HG02623 (cell line): ENCODE results near the gene SLC22A1.
"Not testable (repeated sequence)": the region's sequence is repeated elsewhere in the genome, so short reads cannot be mapped to it uniquely, and the experiment has no call there.

Experiments used
- ATAC-seq: cut with Tn5 transposase; IDR thresholded peaks from one replicate; pipeline ENCODE4 v1.9.1; 2021; ENCODE audit warnings: moderate library complexity; ENCODE audit not compliant: unreplicated experiment

Gene SLC22A1

DNA sequence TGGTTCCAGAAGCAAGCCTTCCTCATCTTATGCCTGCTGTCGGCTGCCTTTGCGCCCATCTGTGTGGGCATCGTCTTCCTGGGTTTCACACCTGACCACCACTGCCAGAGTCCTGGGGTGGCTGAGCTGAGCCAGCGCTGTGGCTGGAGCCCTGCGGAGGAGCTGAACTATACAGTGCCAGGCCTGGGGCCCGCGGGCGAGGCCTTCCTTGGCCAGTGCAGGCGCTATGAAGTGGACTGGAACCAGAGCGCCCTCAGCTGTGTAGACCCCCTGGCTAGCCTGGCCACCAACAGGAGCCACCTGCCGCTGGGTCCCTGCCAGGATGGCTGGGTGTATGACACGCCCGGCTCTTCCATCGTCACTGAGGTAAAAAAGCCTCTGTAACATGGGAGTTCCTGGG is 366 bp downstream of the SLC22A1 start:
- no peak for ATAC-seq

DNA sequence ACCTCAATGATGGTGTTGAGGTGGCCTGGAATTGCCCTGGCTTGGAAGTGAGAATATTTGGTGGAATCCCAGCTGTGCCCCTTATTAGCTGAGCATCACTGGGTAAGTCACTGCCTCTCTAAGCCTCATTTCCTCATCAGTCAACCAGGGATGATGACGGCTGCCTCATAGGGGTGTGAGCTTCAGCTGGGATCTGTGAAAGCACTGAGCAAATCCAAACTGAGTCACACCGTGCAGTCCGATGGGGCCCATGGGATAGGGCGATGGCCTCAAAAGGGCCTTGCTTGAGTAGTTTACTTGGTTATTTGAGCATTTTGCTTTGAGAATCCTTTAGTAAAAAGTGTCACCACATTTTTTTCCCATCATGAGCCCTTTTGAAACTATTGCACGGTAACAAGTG is 1.1 kb downstream of the SLC22A1 start:
- no peak for ATAC-seq

GRCh38 chr6:160124007-160124406 is 2.4 kb downstream of the SLC22A1 start:
- no peak for ATAC-seq

DNA sequence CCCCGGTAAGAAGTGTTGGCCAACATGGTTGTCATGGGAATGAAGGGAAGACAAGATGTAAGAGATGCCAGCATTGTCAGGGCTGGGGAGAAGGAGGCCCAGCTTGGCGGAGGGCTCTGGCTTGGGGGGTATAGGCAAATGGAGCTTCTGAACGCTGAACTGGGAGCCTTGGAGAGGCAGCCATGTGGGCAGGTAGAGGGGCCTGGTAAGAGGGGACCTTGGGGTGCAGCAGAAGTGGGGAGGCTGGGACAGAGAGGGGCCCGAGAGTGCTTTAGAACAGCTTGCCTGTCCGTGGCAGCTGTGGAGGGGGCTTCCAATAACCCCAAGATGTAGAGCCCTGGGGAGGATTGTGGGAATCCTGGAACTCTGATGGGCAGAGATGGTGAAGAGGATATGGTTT is 3.0 kb downstream of the SLC22A1 start:
- no peak for ATAC-seq

DNA sequence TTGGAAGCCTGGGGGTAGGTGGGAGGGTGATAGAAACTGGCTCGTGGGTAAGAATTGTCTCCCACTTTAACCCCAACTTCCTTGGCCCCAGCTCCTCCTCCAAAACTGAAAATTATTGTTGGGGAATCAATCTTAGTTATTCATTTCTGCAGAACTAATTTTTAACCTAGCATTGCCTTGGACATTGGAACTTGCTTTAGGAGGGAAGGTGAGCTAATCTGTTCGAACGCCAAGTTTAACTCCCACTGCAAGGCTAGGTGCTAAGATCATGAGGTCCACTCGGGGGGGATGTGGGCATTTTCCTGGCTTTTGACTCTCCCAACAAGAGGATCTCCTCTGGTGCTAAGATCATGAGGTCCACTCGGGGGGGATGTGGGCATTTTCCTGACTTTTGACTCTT is 3.5 kb downstream of the SLC22A1 start:
- ATAC-seq: not testable (repeated sequence)

DNA sequence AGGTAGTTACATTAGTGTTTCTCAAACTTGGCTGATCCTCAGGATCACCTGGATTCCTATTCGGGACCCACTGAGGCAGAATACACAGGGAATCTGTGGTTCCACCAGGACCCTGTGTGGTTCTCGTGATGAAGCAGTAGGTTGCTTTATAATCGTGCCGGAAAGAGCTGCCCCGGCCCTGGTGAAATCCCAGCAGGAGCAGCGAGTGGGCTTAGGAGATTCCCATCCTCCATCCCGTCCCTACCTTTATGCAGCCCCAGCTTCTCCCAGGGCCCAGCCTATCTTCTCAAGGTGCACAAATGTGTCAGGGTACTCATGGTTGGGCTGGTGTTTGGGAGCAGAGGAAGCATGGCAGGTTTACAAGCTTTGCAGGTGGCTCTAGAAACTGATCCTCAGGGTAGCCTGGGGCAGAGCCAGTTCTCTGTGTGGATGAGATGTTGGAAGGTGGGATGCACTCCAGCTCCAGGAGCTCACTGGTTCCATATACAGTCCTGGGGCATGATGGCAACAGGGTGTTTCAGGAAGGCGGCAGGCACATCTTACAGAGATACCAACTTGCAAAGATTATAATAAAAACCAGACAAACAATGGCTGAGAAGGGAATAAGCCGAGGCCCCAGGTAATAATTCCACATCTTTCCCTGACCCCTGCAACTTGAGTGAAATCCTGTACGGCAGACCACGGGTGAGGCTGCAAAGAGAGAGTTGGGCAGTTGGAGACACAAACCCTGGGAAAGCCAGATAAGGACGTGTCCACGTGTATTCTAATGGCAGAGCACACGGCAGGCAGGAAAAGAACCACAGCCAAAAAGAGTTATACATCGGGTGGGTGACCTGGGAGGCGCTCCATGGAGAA is 5.9 kb downstream of the SLC22A1 start:
- no peak for ATAC-seq

DNA sequence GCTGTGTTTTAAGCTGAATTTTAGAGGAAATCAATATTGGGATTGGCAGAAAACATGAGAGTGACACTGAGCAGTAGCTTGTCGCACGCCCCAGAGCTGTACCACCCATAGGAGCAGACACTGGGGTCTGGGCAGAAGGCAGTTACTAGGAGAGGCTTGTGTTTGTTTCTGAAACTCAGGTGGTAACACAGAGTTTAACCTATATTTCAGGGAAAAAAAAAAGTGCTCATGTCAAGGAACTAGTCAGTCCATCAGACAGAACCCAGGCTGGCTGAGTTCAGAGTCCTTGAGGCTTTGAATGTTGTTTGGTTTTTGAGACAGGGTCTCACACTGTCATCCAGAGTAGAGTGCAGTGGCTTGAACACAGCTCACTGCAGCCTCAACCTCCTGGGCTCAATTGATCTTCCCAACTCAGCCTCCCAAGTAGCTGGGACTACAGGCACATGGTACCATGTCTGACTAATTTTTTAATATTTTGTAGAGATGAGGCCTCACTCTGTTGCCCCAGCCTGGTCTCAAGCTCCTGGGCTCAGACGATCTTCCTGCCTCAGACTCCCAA is 6.6 kb downstream of the SLC22A1 start:
- ATAC-seq: no peak

DNA sequence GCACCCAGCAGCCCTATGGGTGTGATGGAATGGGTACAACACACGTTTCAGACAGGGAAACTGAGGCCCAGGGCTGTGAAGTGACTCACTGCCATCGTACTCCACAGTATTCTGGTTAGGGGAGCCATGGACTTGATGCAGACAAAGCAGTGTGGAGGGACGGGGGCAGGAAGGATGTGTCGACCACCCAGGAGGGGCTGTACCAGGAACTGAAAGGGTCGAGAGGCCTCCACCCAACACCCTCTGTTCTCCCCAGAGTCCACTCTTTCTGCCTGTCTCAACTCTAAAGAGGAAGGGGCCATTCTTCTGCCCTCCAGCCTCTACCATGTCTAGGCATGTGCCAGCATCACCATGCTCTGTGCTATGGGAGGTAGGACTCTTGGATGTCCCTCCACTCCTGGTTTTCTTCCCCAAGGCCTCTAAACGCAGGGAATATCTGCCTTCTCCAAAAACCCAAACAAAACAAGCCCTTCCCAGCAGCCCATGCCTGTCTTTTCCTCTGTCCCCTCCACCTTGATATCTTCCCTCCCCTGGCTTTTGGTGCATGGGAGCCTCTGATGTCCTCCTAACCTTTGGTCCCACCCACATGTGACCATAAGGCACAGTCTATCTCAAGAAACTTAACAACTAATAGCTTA is 7.4 kb downstream of the SLC22A1 start:
- ATAC-seq: no peak

GRCh38 chr6:160129881-160130615 is 8.4 kb downstream of the SLC22A1 start:
- no peak for ATAC-seq

- ATAC-seq: no peak
These were observed 9.3 kb downstream of the SLC22A1 start for GRCh38 chr6:160130729-160131484.

- ATAC-seq: no peak
These were observed 10.2 kb downstream of the SLC22A1 start for GRCh38 chr6:160131636-160132296.

DNA sequence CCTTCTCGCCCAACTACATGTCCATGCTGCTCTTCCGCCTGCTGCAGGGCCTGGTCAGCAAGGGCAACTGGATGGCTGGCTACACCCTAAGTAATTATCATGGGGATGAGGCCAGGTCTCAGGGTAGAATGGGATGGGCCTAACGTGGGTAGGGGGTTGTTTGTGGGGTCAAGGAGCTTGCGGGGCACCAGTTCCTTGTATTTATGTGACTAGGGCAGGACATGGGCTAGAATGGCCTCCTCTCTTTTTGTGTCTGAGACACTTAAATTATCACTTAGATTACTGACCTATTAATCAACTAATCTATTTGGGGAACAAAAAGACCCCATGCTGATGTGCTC is 10.7 kb downstream of the SLC22A1 start:
- ATAC-seq: no peak

- ATAC-seq: no peak
These were observed 11.2 kb downstream of the SLC22A1 start for GRCh38 chr6:160132776-160133338.

- no peak for ATAC-seq
These were observed 12.1 kb downstream of the SLC22A1 start for GRCh38 chr6:160133441-160134336.

GRCh38 chr6:160134337-160134751 is 12.7 kb downstream of the SLC22A1 start:
- not testable (repeated sequence) for ATAC-seq

GRCh38 chr6:160134779-160135547 is 13.3 kb downstream of the SLC22A1 start:
- no peak for ATAC-seq

DNA sequence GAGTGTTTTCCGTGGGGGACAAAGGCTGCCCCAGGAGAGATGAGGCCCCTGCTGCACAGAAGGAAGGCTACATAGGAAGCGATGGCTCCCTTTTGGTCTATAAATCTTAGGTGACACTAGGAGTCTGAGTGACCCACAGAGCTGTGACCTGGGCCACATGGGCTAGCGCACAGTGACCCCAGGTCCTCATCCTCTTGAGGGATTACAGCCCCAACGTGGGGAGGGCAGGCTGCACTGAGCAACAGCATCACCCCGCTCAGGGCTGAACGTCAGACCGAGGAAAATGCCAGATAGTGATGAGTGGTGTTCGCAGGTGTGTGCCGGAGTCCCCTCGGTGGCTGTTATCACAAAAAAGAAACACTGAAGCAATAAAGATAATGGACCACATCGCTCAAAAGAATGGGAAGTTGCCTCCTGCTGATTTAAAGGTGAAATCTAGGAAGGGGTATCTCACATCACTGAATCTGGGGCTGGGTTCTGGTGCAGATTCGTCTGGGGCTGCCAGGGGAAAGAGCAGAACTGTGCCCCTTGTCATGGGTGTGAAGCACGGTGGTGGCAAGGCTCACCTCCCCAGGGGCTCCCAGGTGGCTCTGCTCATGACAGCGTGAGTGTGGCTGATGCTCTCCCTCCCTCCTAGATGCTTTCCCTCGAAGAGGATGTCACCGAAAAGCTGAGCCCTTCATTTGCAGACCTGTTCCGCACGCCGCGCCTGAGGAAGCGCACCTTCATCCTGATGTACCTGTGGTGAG is 14.5 kb downstream of the SLC22A1 start:
- no peak for ATAC-seq
